SIG-M5 (cell line): ENCODE results near the gene WWOX.

ENCODE experiments used
- DNase-seq: peaks from one replicate; lab custom pipeline; 2025; lab: John Stamatoyannopoulos, UW

WWOX gene

GRCh38 chr16:78529881-78530280 lies 430.4 kb downstream of the WWOX start:
- no peak for DNase-seq

- DNase-seq: no peak
Observed at GRCh38 chr16:78530283-78530682, 430.8 kb downstream of the WWOX start.

GRCh38 chr16:78535098-78535497 lies 435.6 kb downstream of the WWOX start:
- no peak for DNase-seq

GRCh38 chr16:78537511-78537910 lies 438.1 kb downstream of the WWOX start:
- no peak for DNase-seq

- no peak for DNase-seq
Observed at GRCh38 chr16:78538292-78538691, 438.8 kb downstream of the WWOX start.

GRCh38 chr16:78538919-78539318 lies 439.5 kb downstream of the WWOX start:
- no peak for DNase-seq

GRCh38 chr16:78542419-78542818 lies 443.0 kb downstream of the WWOX start:
- DNase-seq: no peak

- no peak for DNase-seq
Observed at GRCh38 chr16:78543023-78543422, 443.6 kb downstream of the WWOX start.

GRCh38 chr16:78549366-78549765 lies 449.9 kb downstream of the WWOX start:
- no peak for DNase-seq

GRCh38 chr16:78551487-78552085 lies 452.1 kb downstream of the WWOX start:
- no peak for DNase-seq

GRCh38 chr16:78552106-78552675 lies 452.7 kb downstream of the WWOX start:
- DNase-seq: no peak

- DNase-seq: no peak
Observed at GRCh38 chr16:78552716-78553115, 453.3 kb downstream of the WWOX start.

- DNase-seq: no peak
Observed at GRCh38 chr16:78553268-78554039, 454.0 kb downstream of the WWOX start.

GRCh38 chr16:78556421-78556820 lies 457.0 kb downstream of the WWOX start:
- no peak for DNase-seq

- DNase-seq: no peak
Observed at GRCh38 chr16:78560997-78561396, 461.5 kb downstream of the WWOX start.

- DNase-seq: no peak
Observed at GRCh38 chr16:78562111-78562510, 462.7 kb downstream of the WWOX start.

- no peak for DNase-seq
Observed at GRCh38 chr16:78562650-78563049, 463.2 kb downstream of the WWOX start.

- no peak for DNase-seq
Observed at GRCh38 chr16:78563905-78564304, 464.5 kb downstream of the WWOX start.

- no peak for DNase-seq
Observed at GRCh38 chr16:78566397-78567073, 467.1 kb downstream of the WWOX start.

GRCh38 chr16:78570399-78571141 lies 471.1 kb downstream of the WWOX start:
- no peak for DNase-seq

GRCh38 chr16:78571434-78571833 lies 472.0 kb downstream of the WWOX start:
- DNase-seq: no peak

- DNase-seq: no peak
Observed at GRCh38 chr16:78571898-78572358, 472.5 kb downstream of the WWOX start.
